Osteoblast (primary cell): ENCODE results near the gene LEPR. TPM values are rescaled to one million over a fixed set of nuclear protein-coding genes. Genes with fewer than 3 reads are reported as not detected.

ENCODE experiments used
- DNase-seq: peaks from one replicate; pipeline ENCODE4 v3.0.0; 2011; ENCODE audit warnings: low spot score, mixed read lengths; ENCODE audit not compliant: insufficient read length; ENCODE audit errors: missing footprints
- H2AFZ ChIP-seq: 2 replicates; pipeline ENCODE4 v1.6.0; 2011; ENCODE audit warnings: mild to moderate bottlenecking, low read length
- H3K27ac ChIP-seq: 2 replicates; pipeline ENCODE4 v1.5.1; 2011; ENCODE audit warnings: mild to moderate bottlenecking, low read depth, low read length, moderate library complexity
- H3K27me3 ChIP-seq: 2 replicates; pipeline ENCODE4 v1.6.0; 2012; ENCODE audit warnings: mild to moderate bottlenecking, control low read depth, inconsistent platforms, low read length, moderate library complexity; ENCODE audit not compliant: insufficient read depth
- H3K36me3 ChIP-seq: 2 replicates; pipeline ENCODE4 v1.5.1; 2011; ENCODE audit warnings: mild to moderate bottlenecking, low read length, control low read depth, moderate library complexity; ENCODE audit not compliant: insufficient read depth
- H3K4me1 ChIP-seq: 2 replicates; pipeline ENCODE4 v1.5.1; 2011; ENCODE audit warnings: mild to moderate bottlenecking, low read length, control low read depth, moderate library complexity; ENCODE audit not compliant: insufficient read depth
- H3K4me2 ChIP-seq: 2 replicates; pipeline ENCODE4 v1.6.0; 2011; ENCODE audit warnings: mild to moderate bottlenecking, low read length; ENCODE audit not compliant: insufficient read depth
- H3K4me3 ChIP-seq: fragments of 200-600 bp; sonication (generic); 3 replicates; pipeline ENCODE4 v1.5.1; 2012; ENCODE audit warnings: mild to moderate bottlenecking, low read length, inconsistent platforms; ENCODE audit not compliant: insufficient read depth
- H3K79me2 ChIP-seq: 2 replicates; pipeline ENCODE4 v1.6.0; 2012; ENCODE audit warnings: mild to moderate bottlenecking, low read length, control low read depth, inconsistent platforms; ENCODE audit not compliant: insufficient read depth
- H3K9me3 ChIP-seq: 2 replicates; pipeline ENCODE4 v1.5.1; 2011; ENCODE audit warnings: low read depth, low read length, control low read depth
- H4K20me1 ChIP-seq: 2 replicates; pipeline ENCODE4 v1.6.0; 2012; ENCODE audit warnings: mild to moderate bottlenecking, low read length, control low read depth; ENCODE audit not compliant: insufficient read depth
- total RNA-seq: library from RNA; depleted of rRNA; stranded (reverse); fragments of >200 nt; gene quantifications from 2 replicates; pipeline ENCODE4 v1.2.3, GENCODE V29; 2012
- TF ChIP-seq, protein P1 (sequence below): IDR thresholded peaks from 2 replicates; pipeline ENCODE4 v1.5.1; 2011; ENCODE audit warnings: mild to moderate bottlenecking, low read depth, low read length, moderate library complexity; ENCODE audit errors: extremely low read depth

The LEPR gene, protein sequence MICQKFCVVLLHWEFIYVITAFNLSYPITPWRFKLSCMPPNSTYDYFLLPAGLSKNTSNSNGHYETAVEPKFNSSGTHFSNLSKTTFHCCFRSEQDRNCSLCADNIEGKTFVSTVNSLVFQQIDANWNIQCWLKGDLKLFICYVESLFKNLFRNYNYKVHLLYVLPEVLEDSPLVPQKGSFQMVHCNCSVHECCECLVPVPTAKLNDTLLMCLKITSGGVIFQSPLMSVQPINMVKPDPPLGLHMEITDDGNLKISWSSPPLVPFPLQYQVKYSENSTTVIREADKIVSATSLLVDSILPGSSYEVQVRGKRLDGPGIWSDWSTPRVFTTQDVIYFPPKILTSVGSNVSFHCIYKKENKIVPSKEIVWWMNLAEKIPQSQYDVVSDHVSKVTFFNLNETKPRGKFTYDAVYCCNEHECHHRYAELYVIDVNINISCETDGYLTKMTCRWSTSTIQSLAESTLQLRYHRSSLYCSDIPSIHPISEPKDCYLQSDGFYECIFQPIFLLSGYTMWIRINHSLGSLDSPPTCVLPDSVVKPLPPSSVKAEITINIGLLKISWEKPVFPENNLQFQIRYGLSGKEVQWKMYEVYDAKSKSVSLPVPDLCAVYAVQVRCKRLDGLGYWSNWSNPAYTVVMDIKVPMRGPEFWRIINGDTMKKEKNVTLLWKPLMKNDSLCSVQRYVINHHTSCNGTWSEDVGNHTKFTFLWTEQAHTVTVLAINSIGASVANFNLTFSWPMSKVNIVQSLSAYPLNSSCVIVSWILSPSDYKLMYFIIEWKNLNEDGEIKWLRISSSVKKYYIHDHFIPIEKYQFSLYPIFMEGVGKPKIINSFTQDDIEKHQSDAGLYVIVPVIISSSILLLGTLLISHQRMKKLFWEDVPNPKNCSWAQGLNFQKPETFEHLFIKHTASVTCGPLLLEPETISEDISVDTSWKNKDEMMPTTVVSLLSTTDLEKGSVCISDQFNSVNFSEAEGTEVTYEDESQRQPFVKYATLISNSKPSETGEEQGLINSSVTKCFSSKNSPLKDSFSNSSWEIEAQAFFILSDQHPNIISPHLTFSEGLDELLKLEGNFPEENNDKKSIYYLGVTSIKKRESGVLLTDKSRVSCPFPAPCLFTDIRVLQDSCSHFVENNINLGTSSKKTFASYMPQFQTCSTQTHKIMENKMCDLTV
- total RNA-seq: 169 and 235 TPM in 2 replicates

DNA sequence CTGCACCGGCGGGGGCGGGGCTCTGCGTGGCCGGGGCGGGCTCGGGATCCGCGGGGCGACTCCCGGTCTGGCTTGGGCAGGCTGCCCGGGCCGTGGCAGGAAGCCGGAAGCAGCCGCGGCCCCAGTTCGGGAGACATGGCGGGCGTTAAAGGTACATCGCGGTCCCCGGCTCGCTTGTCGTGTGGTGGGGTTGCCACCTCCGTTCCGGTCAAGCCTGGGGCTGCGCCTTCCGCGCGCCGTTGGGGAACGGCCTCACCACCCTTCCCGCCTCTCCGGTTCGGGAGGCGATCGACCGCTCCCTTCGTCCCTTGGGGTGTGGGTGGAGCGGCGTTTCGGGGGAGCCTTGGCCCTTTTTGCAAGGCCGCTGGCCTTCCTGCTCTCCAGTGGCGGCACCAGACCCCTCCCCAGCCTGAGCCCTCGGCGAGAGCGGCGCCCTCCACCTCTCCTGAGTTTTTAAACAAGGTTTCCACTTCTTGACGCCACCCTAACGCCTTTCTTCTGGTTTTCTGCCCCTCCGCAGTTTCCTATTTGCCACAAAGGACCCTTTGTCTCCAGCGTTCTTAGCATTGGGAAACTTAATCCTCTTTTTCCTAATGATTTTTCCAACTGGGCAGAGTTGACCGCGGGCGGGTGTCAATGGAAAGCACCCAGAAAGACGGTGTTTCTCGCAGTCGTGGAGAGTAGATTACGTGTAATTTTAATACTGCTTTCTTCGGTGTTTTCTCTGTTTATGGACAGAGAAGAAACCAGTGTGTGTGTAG, at the start of gene LEPR, which contains the start of gene LEPROT:
LEPR (plus strand) TSS at position 79 of the 761 bp plus-strand sequence. CDS start 144,898 bp downstream, outside the sequence.
LEPROT (plus strand) TSS at position 79 of the 761 bp plus-strand sequence; CDS start at position 136, 57 bp downstream.
- H3K9me3 ChIP-seq: no peaks in the 10 kb centered on the region
- no peaks in the 10 kb centered on the region for H3K27me3 ChIP-seq
- peak within 1 kb of the TSS; percentile 89 for H3K4me3 ChIP-seq
- H4K20me1 ChIP-seq: no peaks in the 10 kb centered on the region
- peak within 1 kb of the TSS; percentile 93 for H3K27ac ChIP-seq
- DNase-seq: peak; percentile 93
- TF ChIP-seq, protein P1, sequence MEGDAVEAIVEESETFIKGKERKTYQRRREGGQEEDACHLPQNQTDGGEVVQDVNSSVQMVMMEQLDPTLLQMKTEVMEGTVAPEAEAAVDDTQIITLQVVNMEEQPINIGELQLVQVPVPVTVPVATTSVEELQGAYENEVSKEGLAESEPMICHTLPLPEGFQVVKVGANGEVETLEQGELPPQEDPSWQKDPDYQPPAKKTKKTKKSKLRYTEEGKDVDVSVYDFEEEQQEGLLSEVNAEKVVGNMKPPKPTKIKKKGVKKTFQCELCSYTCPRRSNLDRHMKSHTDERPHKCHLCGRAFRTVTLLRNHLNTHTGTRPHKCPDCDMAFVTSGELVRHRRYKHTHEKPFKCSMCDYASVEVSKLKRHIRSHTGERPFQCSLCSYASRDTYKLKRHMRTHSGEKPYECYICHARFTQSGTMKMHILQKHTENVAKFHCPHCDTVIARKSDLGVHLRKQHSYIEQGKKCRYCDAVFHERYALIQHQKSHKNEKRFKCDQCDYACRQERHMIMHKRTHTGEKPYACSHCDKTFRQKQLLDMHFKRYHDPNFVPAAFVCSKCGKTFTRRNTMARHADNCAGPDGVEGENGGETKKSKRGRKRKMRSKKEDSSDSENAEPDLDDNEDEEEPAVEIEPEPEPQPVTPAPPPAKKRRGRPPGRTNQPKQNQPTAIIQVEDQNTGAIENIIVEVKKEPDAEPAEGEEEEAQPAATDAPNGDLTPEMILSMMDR: no peak
- H3K4me1 ChIP-seq: peaks cover 51% of the 10 kb centered on the region
- H3K79me2 ChIP-seq: peaks cover 42% of the 10 kb centered on the region
- H3K4me2 ChIP-seq: peak within 1 kb of the TSS; percentile 95
- peak within 1 kb of the TSS; percentile 98 for H2AFZ ChIP-seq
- H3K36me3 ChIP-seq: peaks cover 5% of the 10 kb centered on the region

DNA sequence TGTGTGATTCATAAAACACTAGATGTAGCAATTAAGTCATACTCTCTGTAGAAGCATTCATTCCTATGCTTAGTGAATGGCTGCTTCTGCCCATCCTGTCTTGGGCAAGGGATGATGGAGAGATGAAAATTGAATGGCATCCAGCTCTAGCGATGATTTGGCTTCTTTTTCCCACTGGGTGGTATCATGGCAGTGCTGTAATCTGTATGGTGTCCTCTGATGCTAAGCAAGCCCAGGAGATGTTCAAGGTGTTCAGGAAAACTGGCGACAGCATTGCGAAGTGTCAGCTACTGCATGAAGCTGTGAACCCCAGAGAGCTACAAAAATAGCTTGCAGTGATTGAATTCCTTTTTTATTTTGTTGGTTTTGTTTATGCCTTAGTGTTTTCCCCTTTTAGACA, 48.9 kb upstream of the LEPR start:
- Histone ChIP-seq H3K27ac (no peak overlapping the region), H3K27me3 (no peaks in the 10 kb centered on the region), H3K9me3 (no peaks in the 10 kb centered on the region), H3K4me1 (peaks cover 4% of the 10 kb centered on the region), H3K4me3 (no peak overlapping the region), H3K4me2 (no peak overlapping the region), H4K20me1 (no peaks in the 10 kb centered on the region), H2AFZ (no peak overlapping the region), H3K36me3 (no peaks in the 10 kb centered on the region), H3K79me2 (no peaks in the 10 kb centered on the region)
- no peak for DNase-seq
- TF ChIP-seq, protein P1: no peak

DNA sequence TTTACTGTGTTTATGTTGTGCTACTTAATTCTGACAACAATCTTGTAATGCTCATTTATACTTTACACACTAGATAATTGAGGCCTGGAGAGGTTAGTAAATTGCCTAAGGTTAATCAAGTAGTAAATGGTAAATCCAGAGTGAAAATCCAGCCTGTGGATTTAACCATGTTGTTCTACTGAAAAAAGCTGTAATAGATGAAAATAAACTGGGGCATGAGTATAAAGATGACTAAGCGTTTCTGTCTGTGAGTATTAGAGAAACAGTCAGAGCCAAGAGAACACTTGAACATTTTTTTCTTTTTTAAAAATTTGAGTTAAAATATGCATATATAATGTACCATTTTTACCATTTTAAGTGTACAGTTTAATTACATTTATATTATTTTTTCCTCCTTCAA, 47.9 kb upstream of the LEPR start:
- H3K9me3 ChIP-seq: no peaks in the 10 kb centered on the region
- DNase-seq: no peak
- H3K4me1 ChIP-seq: peaks cover 4% of the 10 kb centered on the region
- no peaks in the 10 kb centered on the region for H3K36me3 ChIP-seq
- H3K4me2 ChIP-seq: peak overlapping the region; percentile 25
- no peak overlapping the region for H3K27ac ChIP-seq
- H3K79me2 ChIP-seq: no peaks in the 10 kb centered on the region
- TF ChIP-seq, protein P1: no peak
- H3K4me3 ChIP-seq: no peak overlapping the region
- no peaks in the 10 kb centered on the region for H3K27me3 ChIP-seq
- H4K20me1 ChIP-seq: no peaks in the 10 kb centered on the region
- no peak overlapping the region for H2AFZ ChIP-seq
